ENCODE data around the gene NKAIN2. TPM values are rescaled to one million over a fixed set of nuclear protein-coding genes. Genes with fewer than 3 reads are reported as not detected.
"Not testable (repeated sequence)": the region's sequence is repeated elsewhere in the genome, so short reads cannot be mapped to it uniquely, and the experiment has no call there.

The NKAIN2 gene
- polyA plus RNA-seq, 1 of the 3 experiments (the other 2 are of a cell fraction), result not detected

DNA sequence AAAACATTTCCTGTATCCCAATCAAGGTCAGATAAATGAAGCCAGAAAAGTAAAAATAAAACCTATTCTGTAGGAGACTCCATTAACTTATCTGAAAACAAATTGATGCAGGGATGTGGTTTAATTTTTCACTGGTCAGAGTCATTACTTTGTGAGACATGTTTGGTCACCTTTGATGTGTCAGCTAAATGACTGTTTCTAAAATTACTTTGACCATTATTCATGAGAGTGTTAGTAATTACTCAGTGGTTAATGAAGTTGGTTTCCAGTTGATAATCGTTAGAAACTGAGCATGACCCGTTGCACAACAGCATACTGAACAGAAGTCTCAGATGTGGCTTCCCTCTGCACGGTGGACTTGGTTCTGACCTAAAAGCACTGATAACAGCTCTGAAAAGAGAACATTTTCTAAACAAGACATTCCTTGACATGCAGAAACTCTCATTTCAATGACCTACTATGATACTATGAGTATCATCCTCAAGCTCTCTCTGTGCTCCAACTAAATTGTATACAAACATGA lies 748.1 kb downstream of the NKAIN2 start:
- no peak overlapping the region for H2AFZ ChIP-seq (ENCODE audit: low read depth)
- no peaks in the 10 kb centered on the region for H3K27me3 ChIP-seq (ENCODE audit: insufficient read depth)
- ChIA-PET CTCF (no interaction called here), POLR2A (no interaction called here)
- H3K27ac ChIP-seq (ENCODE audit: low read depth in 2 of 2, low read length in 1 of 2), result no peak overlapping the region
- no peaks in the 10 kb centered on the region for H4K20me1 ChIP-seq (ENCODE audit: insufficient read depth)
- H3K79me2 ChIP-seq (ENCODE audit: insufficient read depth), result no peaks in the 10 kb centered on the region
- no peaks in the 10 kb centered on the region for H3K9me3 ChIP-seq
- TF ChIP-seq EP300 (IDR thresholded peaks at IDR 0.05; ENCODE audit: borderline replicate concordance in 1 of 2, low read depth in 1 of 2, low read length in 1 of 2) (no peak), USF2 (IDR thresholded peaks at IDR 0.05; ENCODE audit: borderline replicate concordance, low read depth, low read length) (no peak), EZH2phosphoT487 (IDR thresholded peaks at IDR 0.05; ENCODE audit: borderline replicate concordance, low read depth) (no peak), TEAD4 (IDR thresholded peaks at IDR 0.05; ENCODE audit: borderline replicate concordance, insufficient read depth) (no peak), FOSL2 (IDR thresholded peaks at IDR 0.05; ENCODE audit: borderline replicate concordance, low read depth) (no peak), TAF1 (IDR thresholded peaks at IDR 0.05; ENCODE audit: borderline replicate concordance, low read depth, low read length) (no peak), FOXM1 (IDR thresholded peaks at IDR 0.05; ENCODE audit: low read depth) (no peak), NFIC (IDR thresholded peaks at IDR 0.05; ENCODE audit: borderline replicate concordance) (no peak), JUND (IDR thresholded peaks at IDR 0.05) (no peak), RAD21 (IDR thresholded peaks at IDR 0.05; ENCODE audit: low read length) (no peak)
- TF ChIP-seq, protein P1, sequence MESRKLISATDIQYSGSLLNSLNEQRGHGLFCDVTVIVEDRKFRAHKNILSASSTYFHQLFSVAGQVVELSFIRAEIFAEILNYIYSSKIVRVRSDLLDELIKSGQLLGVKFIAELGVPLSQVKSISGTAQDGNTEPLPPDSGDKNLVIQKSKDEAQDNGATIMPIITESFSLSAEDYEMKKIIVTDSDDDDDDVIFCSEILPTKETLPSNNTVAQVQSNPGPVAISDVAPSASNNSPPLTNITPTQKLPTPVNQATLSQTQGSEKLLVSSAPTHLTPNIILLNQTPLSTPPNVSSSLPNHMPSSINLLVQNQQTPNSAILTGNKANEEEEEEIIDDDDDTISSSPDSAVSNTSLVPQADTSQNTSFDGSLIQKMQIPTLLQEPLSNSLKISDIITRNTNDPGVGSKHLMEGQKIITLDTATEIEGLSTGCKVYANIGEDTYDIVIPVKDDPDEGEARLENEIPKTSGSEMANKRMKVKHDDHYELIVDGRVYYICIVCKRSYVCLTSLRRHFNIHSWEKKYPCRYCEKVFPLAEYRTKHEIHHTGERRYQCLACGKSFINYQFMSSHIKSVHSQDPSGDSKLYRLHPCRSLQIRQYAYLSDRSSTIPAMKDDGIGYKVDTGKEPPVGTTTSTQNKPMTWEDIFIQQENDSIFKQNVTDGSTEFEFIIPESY (IDR thresholded peaks at IDR 0.05; ENCODE audit: borderline replicate concordance, low read depth), result no peak
- no peaks in the 10 kb centered on the region for H3F3A ChIP-seq (replicated peaks; ENCODE audit: insufficient read depth)
- no peak overlapping the region for H3K4me2 ChIP-seq
- no peak for DNase-seq
- no peak overlapping the region for H3K4me3 ChIP-seq (ENCODE audit: low read depth in 2 of 2, low read length in 1 of 2)
- 2% methylated on average over 3 of the region's 3 CpGs for WGBS (ENCODE audit: low lambda C conversion rate)
- no peaks in the 10 kb centered on the region for H3K36me3 ChIP-seq (replicated peaks in 1 of 2; ENCODE audit: control insufficient read depth in 1 of 2, insufficient read depth in 2 of 2, low read length in 1 of 2)
- no peaks in the 10 kb centered on the region for H3K9me2 ChIP-seq
- H3K9ac ChIP-seq, result no peak overlapping the region
- no peaks in the 10 kb centered on the region for H3K4me1 ChIP-seq (ENCODE audit: control insufficient read depth in 1 of 2, insufficient read depth in 2 of 2, low read depth in 1 of 2, low read length in 1 of 2)

DNA sequence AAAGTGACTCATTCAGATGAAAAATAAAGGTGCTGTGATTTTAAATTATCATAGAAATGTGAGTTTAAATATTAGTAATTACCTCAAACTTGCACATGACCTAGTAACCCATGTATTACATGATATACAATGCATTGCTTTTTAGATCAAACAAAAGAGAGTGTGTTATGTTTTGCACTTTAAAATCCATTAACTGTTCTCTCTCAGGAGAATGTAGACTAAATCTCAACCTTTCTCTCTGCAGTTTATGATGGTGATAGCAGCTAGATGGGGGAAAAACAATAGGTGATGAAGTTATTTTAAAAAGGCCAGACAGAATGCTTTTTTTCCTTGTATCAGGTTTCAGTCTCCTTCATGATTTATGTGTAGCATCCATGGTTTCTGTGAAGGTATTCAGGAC lies 754.2 kb downstream of the NKAIN2 start:
- Histone ChIP-seq H3K27me3 (ENCODE audit: insufficient read depth) (no peaks in the 10 kb centered on the region), H3K4me3 (ENCODE audit: low read depth in 2 of 2, low read length in 1 of 2) (no peak overlapping the region), H3K4me1 (ENCODE audit: control insufficient read depth in 1 of 2, insufficient read depth in 2 of 2, low read depth in 1 of 2, low read length in 1 of 2) (no peaks in the 10 kb centered on the region), H3K9me3 (no peaks in the 10 kb centered on the region), H4K20me1 (ENCODE audit: insufficient read depth) (no peaks in the 10 kb centered on the region), H2AFZ (ENCODE audit: low read depth) (no peak overlapping the region), H3K9me2 (no peaks in the 10 kb centered on the region), H3K79me2 (ENCODE audit: insufficient read depth) (no peaks in the 10 kb centered on the region), H3K4me2 (no peak overlapping the region), H3K27ac (ENCODE audit: low read depth in 2 of 2, low read length in 1 of 2) (no peak overlapping the region), H3K9ac (no peak overlapping the region), H3F3A (replicated peaks; ENCODE audit: insufficient read depth) (no peaks in the 10 kb centered on the region), H3K36me3 (replicated peaks in 1 of 2; ENCODE audit: control insufficient read depth in 1 of 2, insufficient read depth in 2 of 2, low read length in 1 of 2) (no peaks in the 10 kb centered on the region)
- no peak for DNase-seq
- TF ChIP-seq PBX3 (IDR thresholded peaks at IDR 0.05) (no peak), POLR2AphosphoS5 (IDR thresholded peaks at IDR 0.05; ENCODE audit: low read depth, low read length) (no peak), TCF12 (IDR thresholded peaks at IDR 0.05) (no peak), MXI1 (IDR thresholded peaks at IDR 0.05; ENCODE audit: low read depth, low read length) (no peak), CTCF (IDR thresholded peaks at IDR 0.05) (no peak), RXRA (IDR thresholded peaks at IDR 0.05; ENCODE audit: borderline replicate concordance, low read depth) (no peak), SMC3 (IDR thresholded peaks at IDR 0.05; ENCODE audit: low read depth, low read length) (no peak)
- ChIA-PET POLR2A (no interaction called here), CTCF (no interaction called here)

- H4K20me1 ChIP-seq (ENCODE audit: insufficient read depth); H3K27me3 ChIP-seq (ENCODE audit: insufficient read depth); H3K27ac ChIP-seq (ENCODE audit: low read depth in 2 of 2, low read length in 1 of 2); H3K4me3 ChIP-seq (ENCODE audit: low read depth in 2 of 2, low read length in 1 of 2); H3F3A ChIP-seq (replicated peaks; ENCODE audit: insufficient read depth); H2AFZ ChIP-seq (ENCODE audit: low read depth); H3K9me2 ChIP-seq; H3K79me2 ChIP-seq (ENCODE audit: insufficient read depth); H3K4me1 ChIP-seq (ENCODE audit: control insufficient read depth in 1 of 2, insufficient read depth in 2 of 2, low read depth in 1 of 2, low read length in 1 of 2); DNase-seq; H3K36me3 ChIP-seq (replicated peaks in 1 of 2; ENCODE audit: control insufficient read depth in 1 of 2, insufficient read depth in 2 of 2, low read length in 1 of 2); H3K4me2 ChIP-seq; POLR2A ChIA-PET; CTCF ChIA-PET; H3K9me3 ChIP-seq; H3K9ac ChIP-seq: not testable (repeated sequence)
- WGBS (ENCODE audit: low lambda C conversion rate), result 0% methylated on average over 2 of the region's 2 CpGs
Measured at GRCh38 chr6:124560078-124560477, 756.4 kb downstream of the NKAIN2 start.

All from SK-N-SH (cell line).